HL-60 (cell line): Measurements from ENCODE around the gene EIF4E2.

Experiments
- DNase-seq, 2 experiments: peaks; one replicate each; pipeline ENCODE4 v3.0.0-alpha.2; 2010 to 2020; ENCODE audit warnings: low read depth in 1 of 2, low spot score in 1 of 2
- H3K27ac ChIP-seq: fragments of 250-450 bp; sonication (Bioruptor Pico); replicated peaks from 2 replicates; pipeline ENCODE4 v1.5.1; 2020; ENCODE audit warnings: mild to moderate bottlenecking, moderate library complexity
- H3K27me3 ChIP-seq: fragments of 250-450 bp; sonication (Bioruptor Pico); 2 replicates; pipeline ENCODE4 v1.5.1; 2021; ENCODE audit warnings: mild to moderate bottlenecking, moderate library complexity; ENCODE audit not compliant: insufficient read depth, poor library complexity, severe bottlenecking
- H3K4me3 ChIP-seq: replicated peaks from 2 replicates; pipeline ENCODE4 v1.5.1; 2011; ENCODE audit warnings: mild to moderate bottlenecking, control low read depth, low read length; ENCODE audit not compliant: insufficient read depth
- CTCF ChIP-seq: IDR thresholded peaks from one replicate; pipeline ENCODE4 v1.5.1; 2011; ENCODE audit warnings: low read length, control low read depth, inconsistent platforms; ENCODE audit not compliant: insufficient read depth
- GABPA ChIP-seq: IDR thresholded peaks from 2 replicates; pipeline ENCODE4 v1.6.1; 2012; ENCODE audit warnings: low read depth
- POLR2AphosphoS5 ChIP-seq: IDR thresholded peaks from 2 replicates; pipeline ENCODE4 v1.6.1; 2012; ENCODE audit warnings: low read depth
- REST ChIP-seq: IDR thresholded peaks from 2 replicates; pipeline ENCODE4 v1.6.1; 2012; ENCODE audit warnings: low read depth; ENCODE audit not compliant: insufficient replicate concordance
- SPI1 ChIP-seq: IDR thresholded peaks from 2 replicates; pipeline ENCODE4 v1.6.1; 2012; ENCODE audit warnings: low read depth, mild to moderate bottlenecking, borderline replicate concordance

EIF4E2 gene

GRCh38 chr2:232519581-232520438, 30.7 kb upstream of the EIF4E2 start, which contains the start of gene PRSS56:
Gene PRSS56, plus strand, starts transcription at chr2:232520388. Its CDS starts 211 bp downstream, at chr2:232520599.
- Histone ChIP-seq H3K27me3 (peaks cover 25% of the 10 kb centered on the region), H3K27ac (no peak within 1 kb of the TSS), H3K4me3 (no peak within 1 kb of the TSS)
- no peak for DNase-seq
- TF ChIP-seq POLR2AphosphoS5 (no peak), CTCF (no peak)

- Histone ChIP-seq H3K27me3 (peaks cover 25% of the 10 kb centered on the region), H3K4me3 (no peak overlapping the region), H3K27ac (no peak overlapping the region)
- no peak for DNase-seq
- no peak for TF ChIP-seq REST
- no peak for TF ChIP-seq POLR2AphosphoS5
- TF ChIP-seq CTCF, result no peak
- no peak for TF ChIP-seq SPI1
- TF ChIP-seq GABPA, result no peak
These were observed 30.0 kb upstream of the EIF4E2 start for GRCh38 chr2:232520489-232520888.

- TF ChIP-seq SPI1, result no peak
- TF ChIP-seq GABPA, result no peak
- no peak for TF ChIP-seq CTCF
- no peak for TF ChIP-seq POLR2AphosphoS5
- TF ChIP-seq REST, result no peak
- Histone ChIP-seq H3K27me3 (peaks cover 25% of the 10 kb centered on the region), H3K4me3 (no peak overlapping the region), H3K27ac (no peak overlapping the region)
- DNase-seq, result no peak
These were observed 29.4 kb upstream of the EIF4E2 start for GRCh38 chr2:232521098-232521497.
